ENCODE results near the gene CCL17. TPM values are rescaled to one million over a fixed set of nuclear protein-coding genes. Genes with fewer than 3 reads are reported as not detected.

Gene CCL17
- total and polyA plus RNA-seq, 9 donors = not detected

- TF ChIP-seq EP300 (IDR thresholded peaks at IDR 0.05) (no peak), CTCF (IDR thresholded peaks at IDR 0.05) (no peak), POLR2A (IDR thresholded peaks at IDR 0.05) (no peak)
- Histone ChIP-seq H3K4me1 (ENCODE audit: insufficient read depth) (no peaks in the 10 kb centered on the region), H3K4me3 (no peak overlapping the region), H3K36me3 (no peaks in the 10 kb centered on the region), H3K27ac (no peak overlapping the region), H3K27me3 (no peaks in the 10 kb centered on the region), H3K9me3 (no peaks in the 10 kb centered on the region)
- 56 to 69% (median 67%) methylated on average over 3 of the region's 3 CpGs for WGBS, 3 donors
- intact Hi-C loops (cut with DNase I) = no loop called here
- DNase-seq = no peak
Observed at GRCh38 chr16:57405097-57405496, 530 bp downstream of the CCL17 start.

DNA sequence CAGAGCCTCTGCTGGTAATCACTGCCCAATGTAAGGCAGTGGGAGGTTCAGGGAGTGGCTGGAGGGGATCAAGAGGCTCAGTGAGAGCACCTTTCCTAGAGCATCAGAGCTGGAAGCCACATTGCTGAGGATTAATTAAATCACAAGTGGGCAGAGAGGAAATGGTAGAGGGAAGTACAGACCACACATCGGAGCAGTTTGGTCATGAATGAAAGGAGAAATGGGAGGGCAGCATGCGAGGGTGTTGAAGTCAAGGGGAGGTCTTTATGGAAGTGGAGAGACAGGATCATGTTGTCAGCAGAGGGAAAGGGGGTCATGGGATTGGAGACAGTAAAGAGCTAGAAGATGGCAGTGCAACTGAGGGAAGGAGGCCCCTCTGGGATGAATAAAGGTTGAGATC, 2.3 kb downstream of the CCL17 start:
- WGBS, 3 donors = 70% methylated on average over 2 of the region's 2 CpGs
- Histone ChIP-seq H3K4me1 (ENCODE audit: insufficient read depth) (no peaks in the 10 kb centered on the region), H3K27me3 (no peaks in the 10 kb centered on the region), H3K9me3 (no peaks in the 10 kb centered on the region), H3K4me3 (no peak overlapping the region), H3K36me3 (no peaks in the 10 kb centered on the region), H3K27ac (no peak overlapping the region)
- TF ChIP-seq POLR2A (IDR thresholded peaks at IDR 0.05) = no peak
- TF ChIP-seq EP300 (IDR thresholded peaks at IDR 0.05) = no peak
- TF ChIP-seq CTCF (IDR thresholded peaks at IDR 0.05) = no peak
- DNase-seq = no peak
- intact Hi-C loops (cut with DNase I) = no loop called here

DNA sequence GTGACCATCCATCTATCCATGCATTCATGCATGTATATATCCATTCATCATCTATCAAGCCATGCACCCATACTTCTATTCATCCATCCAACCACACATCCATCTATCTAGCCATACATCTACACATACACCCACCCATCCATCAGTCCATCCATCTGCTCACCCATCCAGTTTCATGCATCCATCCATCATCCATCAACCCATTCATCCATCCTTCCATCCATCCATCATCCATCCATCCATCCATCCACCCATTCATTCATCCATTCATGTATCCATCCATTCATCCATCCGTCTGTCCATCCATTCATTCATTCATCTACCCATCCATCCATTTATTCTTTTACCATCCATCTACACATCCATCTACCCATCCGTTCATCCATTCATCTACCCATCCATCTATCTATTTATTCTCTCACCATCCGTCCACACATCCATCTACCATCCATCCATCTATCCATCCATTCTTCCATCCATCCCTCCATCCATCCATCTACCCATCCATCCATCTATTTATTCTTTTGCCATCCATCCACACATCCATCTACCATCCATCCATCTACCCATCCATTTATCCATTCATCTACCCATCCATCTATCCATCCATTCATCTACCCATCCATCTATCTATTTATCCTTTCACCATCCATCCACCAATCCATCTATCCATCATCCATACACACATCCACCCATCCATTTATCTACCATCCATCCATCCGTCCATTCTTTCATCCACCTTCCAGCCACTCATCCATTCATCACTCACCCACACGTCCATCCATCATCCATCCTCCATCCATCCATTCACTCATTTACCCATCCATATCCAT, 3.2 kb downstream of the CCL17 start:
- intact Hi-C loops (cut with DNase I) = no loop called here
- Histone ChIP-seq H3K36me3 (no peaks in the 10 kb centered on the region), H3K9me3 (no peaks in the 10 kb centered on the region), H3K4me3 (no peak overlapping the region), H3K27ac (no peak overlapping the region), H3K27me3 (no peaks in the 10 kb centered on the region), H3K4me1 (ENCODE audit: insufficient read depth) (no peaks in the 10 kb centered on the region)
- 87 to 91% (median 88%) methylated on average over 5 of the region's 5 CpGs for WGBS, 3 donors
- no peak for TF ChIP-seq EP300 (IDR thresholded peaks at IDR 0.05)
- TF ChIP-seq CTCF (IDR thresholded peaks at IDR 0.05) = no peak
- no peak for TF ChIP-seq POLR2A (IDR thresholded peaks at IDR 0.05)
- no peak for DNase-seq

- no peak for TF ChIP-seq CTCF (IDR thresholded peaks at IDR 0.05)
- no peak for TF ChIP-seq EP300 (IDR thresholded peaks at IDR 0.05)
- TF ChIP-seq POLR2A (IDR thresholded peaks at IDR 0.05) = no peak
- intact Hi-C loops (cut with DNase I) = no loop called here
- WGBS, 3 donors = 67 to 75% (median 72%) methylated on average over 5 of the region's 5 CpGs
- H3K9me3 ChIP-seq = no peaks in the 10 kb centered on the region
- H3K4me3 ChIP-seq = no peak overlapping the region
- no peaks in the 10 kb centered on the region for H3K4me1 ChIP-seq (ENCODE audit: insufficient read depth)
- no peaks in the 10 kb centered on the region for H3K36me3 ChIP-seq
- H3K27me3 ChIP-seq = no peaks in the 10 kb centered on the region
- H3K27ac ChIP-seq = no peak overlapping the region
- no peak for DNase-seq
Observed at GRCh38 chr16:57409065-57409464, 4.5 kb downstream of the CCL17 start.

All from ovary (tissue), 9 donors.